HepG2 (cell line): ENCODE results near the gene TPX2. TPM values are rescaled to one million over a fixed set of nuclear protein-coding genes. Genes with fewer than 3 reads are reported as not detected.

ENCODE experiments used
- BCL3 ChIP-seq: sonication (generic); formaldehyde crosslinking; IDR thresholded peaks from 2 replicates; pipeline ENCODE4 v1.5.1; 2020; ENCODE audit warnings: mild to moderate bottlenecking, missing genetic modification reagents, moderate library complexity
- CCAR2 ChIP-seq: fragments of 200-400 bp; formaldehyde crosslinking; optimal IDR thresholded peaks from 2 replicates; pipeline ENCODE3; 2018; ENCODE audit warnings: low read depth, mild to moderate bottlenecking, low read length, moderate library complexity
- CEBPG ChIP-seq: IDR thresholded peaks from 2 replicates; pipeline ENCODE4 v1.6.1; 2016
- HNRNPLL ChIP-seq: fragments of 200-400 bp; formaldehyde crosslinking; IDR thresholded peaks from 2 replicates; pipeline ENCODE4 v1.6.1; 2017; ENCODE audit warnings: mild to moderate bottlenecking, low read depth, low read length; ENCODE audit not compliant: poor library complexity, severe bottlenecking
- HOXA7 ChIP-seq: sonication (generic); formaldehyde crosslinking; IDR thresholded peaks from 2 replicates; pipeline ENCODE4 v1.8.1; 2022; ENCODE audit warnings: mild to moderate bottlenecking, missing genetic modification reagents, moderate library complexity
- MEF2D ChIP-seq: sonication (generic); formaldehyde crosslinking; IDR thresholded peaks from 2 replicates; pipeline ENCODE4 v1.5.1; 2020; ENCODE audit warnings: mild to moderate bottlenecking, missing genetic modification reagents
- REST ChIP-seq, 2 experiments: IDR thresholded peaks; 2 replicates each; pipeline ENCODE4 v1.6.1; 2011 to 2012; ENCODE audit warnings: low read length in 2 of 2, borderline replicate concordance in 1 of 2, low read depth in 1 of 2, mild to moderate bottlenecking in 1 of 2, moderate library complexity in 1 of 2
- SAP130 ChIP-seq: IDR thresholded peaks from 2 replicates; pipeline ENCODE4 v1.6.1; 2016; ENCODE audit warnings: low read depth
- SP2 ChIP-seq: sonication (generic); formaldehyde crosslinking; IDR thresholded peaks from 2 replicates; pipeline ENCODE4 v1.5.1; 2020; ENCODE audit warnings: mild to moderate bottlenecking, missing genetic modification reagents
- TRIM24 ChIP-seq: sonication (generic); formaldehyde crosslinking; IDR thresholded peaks from 2 replicates; pipeline ENCODE4 v1.8.0; 2022; ENCODE audit warnings: mild to moderate bottlenecking, missing genetic modification reagents
- U2AF2 ChIP-seq: fragments of 200-400 bp; formaldehyde crosslinking; IDR thresholded peaks from 2 replicates; pipeline ENCODE4 v1.6.1; 2017; ENCODE audit warnings: low read depth, mild to moderate bottlenecking, low read length
- WIZ ChIP-seq: sonication (generic); formaldehyde crosslinking; IDR thresholded peaks from 2 replicates; pipeline ENCODE4 v1.5.1; 2020; ENCODE audit warnings: mild to moderate bottlenecking, missing genetic modification reagents
- ZEB1 ChIP-seq: IDR thresholded peaks from 2 replicates; pipeline ENCODE4 v1.6.1; 2012; ENCODE audit warnings: mild to moderate bottlenecking, low read depth, inconsistent platforms; ENCODE audit not compliant: insufficient replicate concordance
- polyA plus RNA-seq, 8 experiments: library from polyadenylated mRNA; depleted of rRNA in 3 of 8; stranded (reverse) in 7 of 8; unstranded in 1 of 8; fragments of >200 nt; fragmentation: Illumina TruSeq in 4 of 8; extraction: Trizol in 4 of 8; gene quantifications; 2 replicates each; pipeline versions ENCODE4 v1.2.1 to v1.2.3, GENCODE V29; 2011 to 2016; ENCODE audit warnings: low read depth in 4 of 8, missing spikeins in 1 of 8, mixed read lengths in 1 of 8; ENCODE audit not compliant: insufficient read depth in 1 of 8
- total RNA-seq, 5 experiments: library from RNA; depleted of rRNA; stranded (reverse); fragments of >200 nt; fragmentation: Illumina TruSeq; extraction: Trizol; gene quantifications; 2 replicates each; pipeline ENCODE4 v1.2.3, GENCODE V29; 2016; ENCODE audit warnings: low read depth in 1 of 5
- TF ChIP-seq, protein P1 (sequence below): sonication (generic); formaldehyde crosslinking; IDR thresholded peaks from 2 replicates; pipeline ENCODE4 v1.9.0; 2022; ENCODE audit warnings: missing genetic modification reagents, mild to moderate bottlenecking, borderline replicate concordance
- TF ChIP-seq, protein P2 (sequence below): sonication (generic); formaldehyde crosslinking; conservative IDR thresholded peaks from 2 replicates; pipeline ENCODE4 v1.8.0; 2022; ENCODE audit warnings: mild to moderate bottlenecking, moderate library complexity, missing genetic modification reagents
- TF ChIP-seq, protein P3 (sequence below): sonication (generic); formaldehyde crosslinking; IDR thresholded peaks from 2 replicates; pipeline ENCODE4 v1.4.0; 2020; ENCODE audit warnings: missing genetic modification reagents; ENCODE audit errors: not compliant biosample characterization

The TPX2 gene
- total and polyA plus RNA-seq, 2 of the 13 experiments (the other 11 are each of a cell fraction or from before 2014, with no cell fraction given) = 34.3 to 124 TPM

DNA sequence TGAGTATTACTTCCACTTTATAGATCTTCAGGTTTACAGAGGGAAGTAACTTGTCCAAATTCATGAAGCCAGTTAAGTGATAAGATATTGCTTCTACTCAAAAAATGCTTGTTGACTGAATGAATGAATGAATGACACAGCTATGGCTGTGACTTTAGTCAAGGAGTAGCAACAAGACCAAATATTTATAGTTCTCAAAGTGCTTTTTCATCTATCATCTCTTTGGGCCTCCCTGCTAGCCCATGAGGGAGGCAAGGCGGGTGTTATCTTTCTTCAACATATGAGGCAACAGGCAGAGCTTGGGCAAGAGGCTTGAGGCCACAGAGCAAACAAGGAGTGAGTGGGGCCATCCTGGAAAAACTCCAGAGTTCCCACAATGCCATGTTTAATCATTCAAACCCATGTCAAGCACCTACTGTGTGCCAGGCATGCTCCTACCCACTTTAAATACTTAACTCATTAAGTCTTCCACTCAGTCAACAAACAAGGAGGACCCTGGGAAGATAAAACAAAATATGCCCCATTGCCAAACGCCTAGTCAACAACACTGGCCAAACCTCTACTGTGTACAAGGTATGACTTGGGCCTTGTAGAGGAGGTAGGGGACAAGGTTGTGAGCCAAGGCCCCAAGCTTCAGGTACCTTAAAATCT lies 32.4 kb upstream of the TPX2 start (continued):
- TF ChIP-seq, protein P1, sequence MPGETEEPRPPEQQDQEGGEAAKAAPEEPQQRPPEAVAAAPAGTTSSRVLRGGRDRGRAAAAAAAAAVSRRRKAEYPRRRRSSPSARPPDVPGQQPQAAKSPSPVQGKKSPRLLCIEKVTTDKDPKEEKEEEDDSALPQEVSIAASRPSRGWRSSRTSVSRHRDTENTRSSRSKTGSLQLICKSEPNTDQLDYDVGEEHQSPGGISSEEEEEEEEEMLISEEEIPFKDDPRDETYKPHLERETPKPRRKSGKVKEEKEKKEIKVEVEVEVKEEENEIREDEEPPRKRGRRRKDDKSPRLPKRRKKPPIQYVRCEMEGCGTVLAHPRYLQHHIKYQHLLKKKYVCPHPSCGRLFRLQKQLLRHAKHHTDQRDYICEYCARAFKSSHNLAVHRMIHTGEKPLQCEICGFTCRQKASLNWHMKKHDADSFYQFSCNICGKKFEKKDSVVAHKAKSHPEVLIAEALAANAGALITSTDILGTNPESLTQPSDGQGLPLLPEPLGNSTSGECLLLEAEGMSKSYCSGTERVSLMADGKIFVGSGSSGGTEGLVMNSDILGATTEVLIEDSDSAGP = peak; percentile 45; the same call in 1 of the 2 replicates
- TF ChIP-seq TRIM24 (CRISPR knock-in tag) (peak; percentile 96), CEBPG (CRISPR knock-in tag) (peak; percentile 99), SP2 (CRISPR knock-in tag) (no peak), ZEB1 (peak; percentile 85), HOXA7 (CRISPR knock-in tag) (no peak), CCAR2 (peak; percentile 95), REST (IDR thresholded peaks at IDR 0.05; ENCODE audit: borderline replicate concordance in 1 of 2, low read depth in 1 of 2, low read length in 2 of 2) (peak in 1 of 2 experiments; percentile 79; a peak in 2 of 4 replicates), HNRNPLL (no peak), BCL3 (no peak), MEF2D (CRISPR knock-in tag) (peak; percentile 45), WIZ (CRISPR knock-in tag) (peak; percentile 92; the same call in 1 of the 2 replicates), U2AF2 (no peak), SAP130 (CRISPR knock-in tag) (peak; percentile 89)
- TF ChIP-seq, protein P2, sequence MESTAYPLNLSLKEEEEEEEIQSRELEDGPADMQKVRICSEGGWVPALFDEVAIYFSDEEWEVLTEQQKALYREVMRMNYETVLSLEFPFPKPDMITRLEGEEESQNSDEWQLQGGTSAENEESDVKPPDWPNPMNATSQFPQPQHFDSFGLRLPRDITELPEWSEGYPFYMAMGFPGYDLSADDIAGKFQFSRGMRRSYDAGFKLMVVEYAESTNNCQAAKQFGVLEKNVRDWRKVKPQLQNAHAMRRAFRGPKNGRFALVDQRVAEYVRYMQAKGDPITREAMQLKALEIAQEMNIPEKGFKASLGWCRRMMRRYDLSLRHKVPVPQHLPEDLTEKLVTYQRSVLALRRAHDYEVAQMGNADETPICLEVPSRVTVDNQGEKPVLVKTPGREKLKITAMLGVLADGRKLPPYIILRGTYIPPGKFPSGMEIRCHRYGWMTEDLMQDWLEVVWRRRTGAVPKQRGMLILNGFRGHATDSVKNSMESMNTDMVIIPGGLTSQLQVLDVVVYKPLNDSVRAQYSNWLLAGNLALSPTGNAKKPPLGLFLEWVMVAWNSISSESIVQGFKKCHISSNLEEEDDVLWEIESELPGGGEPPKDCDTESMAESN (CRISPR knock-in tag) = peak; percentile 99
- TF ChIP-seq, protein P3, sequence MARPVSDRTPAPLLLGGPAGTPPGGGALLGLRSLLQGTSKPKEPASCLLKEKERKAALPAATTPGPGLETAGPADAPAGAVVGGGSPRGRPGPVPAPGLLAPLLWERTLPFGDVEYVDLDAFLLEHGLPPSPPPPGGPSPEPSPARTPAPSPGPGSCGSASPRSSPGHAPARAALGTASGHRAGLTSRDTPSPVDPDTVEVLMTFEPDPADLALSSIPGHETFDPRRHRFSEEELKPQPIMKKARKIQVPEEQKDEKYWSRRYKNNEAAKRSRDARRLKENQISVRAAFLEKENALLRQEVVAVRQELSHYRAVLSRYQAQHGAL (CRISPR knock-in tag) = no peak
